ENCODE results near the gene CLCN2.

DNA sequence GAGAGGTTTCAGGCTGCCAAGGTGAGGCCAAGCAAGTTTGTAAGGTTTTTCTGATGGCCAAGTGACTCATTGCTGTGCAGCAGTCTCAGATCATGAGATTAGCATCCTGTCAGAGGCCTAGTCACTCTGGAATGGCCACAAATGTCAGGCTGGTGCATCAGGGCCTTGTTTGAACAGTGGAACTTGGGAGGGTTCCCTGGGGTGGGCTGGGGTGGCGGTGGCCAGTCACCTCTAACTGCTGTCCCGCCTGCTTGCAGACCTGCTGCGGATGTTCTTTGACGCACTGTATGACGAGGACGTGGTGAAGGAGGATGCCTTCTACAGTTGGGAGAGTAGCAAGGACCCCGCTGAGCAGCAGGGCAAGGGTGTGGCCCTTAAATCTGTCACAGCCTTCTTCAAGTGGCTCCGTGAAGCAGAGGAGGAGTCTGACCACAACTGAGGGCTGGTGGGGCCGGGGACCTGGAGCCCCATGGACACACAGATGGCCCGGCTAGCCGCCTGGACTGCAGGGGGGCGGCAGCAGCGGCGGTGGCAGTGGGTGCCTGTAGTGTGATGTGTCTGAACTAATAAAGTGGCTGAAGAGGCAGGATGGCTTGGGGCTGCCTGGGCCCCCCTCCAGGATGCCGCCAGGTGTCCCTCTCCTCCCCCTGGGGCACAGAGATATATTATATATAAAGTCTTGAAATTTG is 26.8 kb downstream of the CLCN2 start:
- TF ChIP-seq, protein P1, sequence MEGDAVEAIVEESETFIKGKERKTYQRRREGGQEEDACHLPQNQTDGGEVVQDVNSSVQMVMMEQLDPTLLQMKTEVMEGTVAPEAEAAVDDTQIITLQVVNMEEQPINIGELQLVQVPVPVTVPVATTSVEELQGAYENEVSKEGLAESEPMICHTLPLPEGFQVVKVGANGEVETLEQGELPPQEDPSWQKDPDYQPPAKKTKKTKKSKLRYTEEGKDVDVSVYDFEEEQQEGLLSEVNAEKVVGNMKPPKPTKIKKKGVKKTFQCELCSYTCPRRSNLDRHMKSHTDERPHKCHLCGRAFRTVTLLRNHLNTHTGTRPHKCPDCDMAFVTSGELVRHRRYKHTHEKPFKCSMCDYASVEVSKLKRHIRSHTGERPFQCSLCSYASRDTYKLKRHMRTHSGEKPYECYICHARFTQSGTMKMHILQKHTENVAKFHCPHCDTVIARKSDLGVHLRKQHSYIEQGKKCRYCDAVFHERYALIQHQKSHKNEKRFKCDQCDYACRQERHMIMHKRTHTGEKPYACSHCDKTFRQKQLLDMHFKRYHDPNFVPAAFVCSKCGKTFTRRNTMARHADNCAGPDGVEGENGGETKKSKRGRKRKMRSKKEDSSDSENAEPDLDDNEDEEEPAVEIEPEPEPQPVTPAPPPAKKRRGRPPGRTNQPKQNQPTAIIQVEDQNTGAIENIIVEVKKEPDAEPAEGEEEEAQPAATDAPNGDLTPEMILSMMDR (conservative IDR thresholded peaks at IDR 0.05) = no peak
- TF ChIP-seq ZFX (IDR thresholded peaks at IDR 0.05) = no peak
